HG02588 (cell line): ENCODE results near the gene HCN3.
"Not testable (repeated sequence)": the region's sequence is repeated elsewhere in the genome, so short reads cannot be mapped to it uniquely, and the experiment has no call there.

Experiments used
- ATAC-seq: cut with Tn5 transposase; IDR thresholded peaks from one replicate; pipeline ENCODE4 v1.9.1; 2021; ENCODE audit warnings: mild to moderate bottlenecking, moderate library complexity; ENCODE audit not compliant: unreplicated experiment

HCN3 gene

DNA sequence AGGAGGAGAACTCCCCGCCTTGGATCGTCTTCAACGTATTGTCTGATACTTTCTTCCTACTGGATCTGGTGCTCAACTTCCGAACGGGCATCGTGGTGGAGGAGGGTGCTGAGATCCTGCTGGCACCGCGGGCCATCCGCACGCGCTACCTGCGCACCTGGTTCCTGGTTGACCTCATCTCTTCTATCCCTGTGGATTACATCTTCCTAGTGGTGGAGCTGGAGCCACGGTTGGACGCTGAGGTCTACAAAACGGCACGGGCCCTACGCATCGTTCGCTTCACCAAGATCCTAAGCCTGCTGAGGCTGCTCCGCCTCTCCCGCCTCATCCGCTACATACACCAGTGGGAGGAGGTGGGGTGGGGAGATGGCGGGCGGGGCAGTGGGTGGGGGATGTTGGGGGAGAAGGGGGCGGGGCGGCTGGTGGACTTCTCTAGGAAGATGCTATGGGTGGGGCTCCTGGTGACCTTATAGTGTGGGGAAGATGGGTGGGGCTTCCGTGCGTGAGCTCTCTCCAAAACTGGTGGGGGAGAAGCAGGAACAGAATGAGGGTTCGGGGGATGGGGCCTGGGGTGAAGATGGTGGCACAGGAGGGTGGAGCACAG, 5.3 kb downstream of the HCN3 start:
- no peak for ATAC-seq

DNA sequence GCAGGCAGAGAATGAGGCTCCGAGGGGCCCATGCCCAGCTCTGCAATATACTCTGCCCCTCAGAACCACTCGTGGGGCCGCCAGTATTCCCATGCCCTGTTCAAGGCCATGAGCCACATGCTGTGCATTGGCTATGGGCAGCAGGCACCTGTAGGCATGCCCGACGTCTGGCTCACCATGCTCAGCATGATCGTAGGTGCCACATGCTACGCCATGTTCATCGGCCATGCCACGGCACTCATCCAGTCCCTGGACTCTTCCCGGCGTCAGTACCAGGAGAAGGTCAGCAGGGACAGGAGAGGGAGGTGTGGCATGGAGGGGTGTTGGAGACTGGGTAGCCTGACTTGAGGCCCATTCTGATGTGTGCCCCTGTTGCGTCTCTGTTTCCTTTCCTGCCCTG, 7.2 kb downstream of the HCN3 start:
- no peak for ATAC-seq

DNA sequence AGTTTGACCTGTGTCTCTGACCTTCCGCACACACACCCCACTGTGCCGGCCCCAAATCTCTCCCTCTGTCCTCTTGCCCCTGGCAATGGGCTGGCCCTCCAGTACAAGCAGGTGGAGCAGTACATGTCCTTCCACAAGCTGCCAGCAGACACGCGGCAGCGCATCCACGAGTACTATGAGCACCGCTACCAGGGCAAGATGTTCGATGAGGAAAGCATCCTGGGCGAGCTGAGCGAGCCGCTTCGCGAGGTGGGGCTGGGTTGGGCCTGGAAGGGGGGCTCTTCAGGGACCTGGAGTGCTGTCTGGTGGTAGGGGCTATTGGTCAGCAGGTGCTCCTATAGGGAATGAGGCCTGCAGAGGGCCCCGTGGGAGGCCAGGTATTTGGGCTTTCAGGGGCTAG, 7.8 kb downstream of the HCN3 start:
- ATAC-seq = no peak

DNA sequence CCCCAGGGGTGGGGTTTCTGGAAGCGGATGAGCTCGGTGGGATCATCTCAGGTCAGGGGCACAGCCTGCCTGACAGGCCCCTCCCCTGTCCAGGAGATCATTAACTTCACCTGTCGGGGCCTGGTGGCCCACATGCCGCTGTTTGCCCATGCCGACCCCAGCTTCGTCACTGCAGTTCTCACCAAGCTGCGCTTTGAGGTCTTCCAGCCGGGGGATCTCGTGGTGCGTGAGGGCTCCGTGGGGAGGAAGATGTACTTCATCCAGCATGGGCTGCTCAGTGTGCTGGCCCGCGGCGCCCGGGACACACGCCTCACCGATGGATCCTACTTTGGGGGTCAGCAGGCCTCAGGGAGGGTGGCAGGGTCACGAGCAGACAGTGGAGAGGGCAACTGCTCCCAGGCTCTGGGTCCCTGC, 8.4 kb downstream of the HCN3 start:
- ATAC-seq = no peak

DNA sequence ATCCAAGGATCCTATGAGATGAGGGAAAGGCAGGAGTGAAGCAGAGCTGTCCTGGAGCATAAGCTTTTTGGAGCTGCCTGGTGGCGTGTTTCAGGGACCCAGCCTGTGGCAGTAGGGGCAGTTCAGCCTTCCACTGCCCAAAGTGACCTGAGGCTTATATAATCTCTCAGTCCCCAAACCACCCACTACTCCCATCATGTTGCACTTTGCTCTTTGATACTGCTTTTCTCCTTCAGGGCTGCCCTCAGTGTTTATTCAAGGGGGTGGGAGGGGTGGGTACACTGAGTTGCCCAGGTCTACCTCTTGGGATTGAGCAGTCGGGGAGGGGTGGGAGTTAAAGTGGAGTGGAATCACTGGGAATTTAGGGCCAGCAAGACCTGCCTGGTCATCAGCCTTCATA, 9.3 kb downstream of the HCN3 start:
- no peak for ATAC-seq

DNA sequence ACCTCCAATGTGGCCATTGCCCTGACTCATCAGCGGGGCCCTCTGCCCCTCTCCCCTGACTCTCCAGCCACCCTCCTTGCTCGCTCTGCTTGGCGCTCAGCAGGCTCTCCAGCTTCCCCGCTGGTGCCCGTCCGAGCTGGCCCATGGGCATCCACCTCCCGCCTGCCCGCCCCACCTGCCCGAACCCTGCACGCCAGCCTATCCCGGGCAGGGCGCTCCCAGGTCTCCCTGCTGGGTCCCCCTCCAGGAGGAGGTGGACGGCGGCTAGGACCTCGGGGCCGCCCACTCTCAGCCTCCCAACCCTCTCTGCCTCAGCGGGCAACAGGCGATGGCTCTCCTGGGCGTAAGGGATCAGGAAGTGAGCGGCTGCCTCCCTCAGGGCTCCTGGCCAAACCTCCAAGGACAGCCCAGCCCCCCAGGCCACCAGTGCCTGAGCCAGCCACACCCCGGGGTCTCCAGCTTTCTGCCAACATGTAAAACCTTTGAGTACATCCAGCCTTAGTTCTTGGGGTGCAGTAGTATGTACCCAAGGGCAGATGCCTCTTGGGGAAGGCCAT, 10.8 kb downstream of the HCN3 start:
- no peak for ATAC-seq

DNA sequence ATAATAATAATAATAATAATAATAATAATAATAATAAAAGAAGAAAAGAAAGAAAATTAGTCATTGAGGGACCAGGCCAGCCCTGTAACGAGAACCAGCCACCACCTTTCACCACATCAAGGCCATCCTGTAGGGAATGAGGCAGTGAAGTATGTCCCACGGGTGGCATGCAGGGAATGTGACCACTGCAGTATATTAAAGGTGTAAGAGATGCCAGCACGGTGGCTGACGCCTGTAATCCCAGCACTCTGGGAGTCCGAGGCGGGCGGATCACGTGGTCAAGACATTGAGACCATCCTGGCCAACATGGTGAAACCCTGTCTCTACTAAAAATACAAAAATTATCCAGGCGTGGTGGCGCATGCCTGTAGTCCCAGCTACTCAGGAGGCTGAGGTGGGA, 13.7 kb downstream of the HCN3 start:
- ATAC-seq = not testable (repeated sequence)

DNA sequence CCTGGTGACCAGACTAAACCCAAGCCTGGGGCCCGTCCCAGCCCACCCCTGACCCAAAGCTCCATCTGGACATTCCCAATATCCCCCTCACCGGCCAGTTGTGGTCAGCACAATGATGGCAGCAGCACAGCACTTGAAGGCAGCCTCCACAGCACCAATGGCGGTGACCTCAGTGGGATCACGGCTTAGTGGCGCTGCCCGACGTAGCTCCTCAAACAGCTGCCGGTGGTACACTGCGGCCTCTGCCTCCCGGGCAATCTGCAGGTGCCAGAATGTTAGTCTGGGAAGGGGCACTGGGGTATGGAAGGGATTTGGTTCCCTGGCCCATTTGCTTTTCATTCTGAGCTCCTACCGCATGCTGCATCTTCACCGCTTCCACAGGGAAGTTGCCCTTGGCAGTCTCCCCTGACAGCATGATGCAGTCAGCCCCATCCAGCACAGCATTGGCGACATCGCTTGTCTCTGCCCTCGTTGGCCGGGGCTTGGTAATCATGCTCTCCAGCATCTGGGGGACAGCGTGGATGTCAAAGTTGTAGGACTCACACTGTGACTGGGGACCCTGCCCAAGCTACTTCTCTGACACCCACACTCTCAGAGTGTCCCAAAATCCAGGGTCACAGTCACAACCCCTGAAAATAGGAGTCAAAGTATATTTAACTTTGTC, 16.0 kb downstream of the HCN3 start:
- ATAC-seq = no peak

DNA sequence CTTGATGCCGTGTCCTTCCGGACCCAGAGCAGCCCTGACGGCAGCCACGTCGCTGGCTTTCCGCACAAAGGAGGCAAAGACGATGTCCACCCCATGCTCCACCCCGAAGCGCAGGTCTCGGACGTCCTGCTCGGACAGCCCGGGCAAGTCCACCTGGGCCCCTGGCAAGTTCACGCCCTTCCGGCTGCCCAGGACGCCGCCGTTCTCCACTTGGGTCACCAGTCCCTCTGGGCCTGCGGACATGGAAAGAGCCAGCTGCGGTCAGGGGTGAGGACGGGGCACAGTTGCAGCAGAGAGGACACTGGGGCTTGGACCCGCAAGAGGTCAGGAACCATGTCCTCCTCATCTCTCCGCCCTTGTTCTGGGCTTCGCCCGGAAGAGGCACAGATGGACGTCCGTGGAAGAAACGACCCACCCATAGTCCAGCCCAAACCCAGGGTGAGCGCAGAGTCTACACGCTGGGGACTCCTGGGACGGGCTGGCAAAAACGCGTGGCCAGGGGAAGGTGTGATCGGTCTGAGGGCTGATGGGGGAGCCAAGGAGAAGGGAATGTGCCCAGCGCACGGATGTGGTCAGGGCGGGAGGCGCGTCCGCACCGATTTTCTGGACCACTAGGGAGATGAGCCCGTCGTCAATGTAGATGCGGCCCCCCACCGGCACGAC, 17.4 kb downstream of the HCN3 start:
- ATAC-seq = no peak

DNA sequence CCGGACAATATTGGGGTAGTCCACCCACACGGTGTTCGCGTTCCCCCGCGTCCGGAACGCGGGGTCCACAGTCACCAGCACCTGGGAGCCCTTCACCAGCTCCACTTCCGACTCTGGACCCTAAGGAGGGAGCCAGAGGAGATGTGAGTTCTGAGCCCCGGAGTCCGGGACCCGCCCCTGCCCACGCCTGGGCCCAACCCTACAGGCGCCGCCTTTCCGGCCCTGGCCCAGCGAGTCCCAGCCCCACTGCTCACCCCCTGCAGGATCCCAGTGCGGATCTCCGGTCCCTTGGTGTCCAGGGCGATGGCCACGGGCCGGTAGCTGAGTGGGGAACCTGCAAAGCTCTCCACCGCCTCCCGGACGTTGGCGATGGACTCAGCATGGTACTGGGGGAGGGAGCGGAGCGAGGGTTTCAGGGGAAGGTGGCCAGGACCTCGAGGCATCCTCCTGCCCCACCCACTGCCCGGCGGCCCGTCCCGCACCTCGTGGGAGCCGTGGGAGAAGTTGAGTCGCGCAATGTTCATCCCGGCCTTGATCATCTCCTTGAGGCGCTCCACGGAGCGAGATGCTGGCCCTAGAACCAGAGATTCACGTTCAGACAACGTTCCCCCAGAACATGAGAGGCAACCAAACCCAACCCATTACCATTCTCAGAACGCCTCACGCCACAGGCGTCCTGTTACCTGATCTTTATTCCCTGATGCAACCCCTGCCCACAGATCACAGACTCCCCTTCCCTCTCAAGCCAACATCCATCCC, 18.1 kb downstream of the HCN3 start:
- ATAC-seq = no peak

DNA sequence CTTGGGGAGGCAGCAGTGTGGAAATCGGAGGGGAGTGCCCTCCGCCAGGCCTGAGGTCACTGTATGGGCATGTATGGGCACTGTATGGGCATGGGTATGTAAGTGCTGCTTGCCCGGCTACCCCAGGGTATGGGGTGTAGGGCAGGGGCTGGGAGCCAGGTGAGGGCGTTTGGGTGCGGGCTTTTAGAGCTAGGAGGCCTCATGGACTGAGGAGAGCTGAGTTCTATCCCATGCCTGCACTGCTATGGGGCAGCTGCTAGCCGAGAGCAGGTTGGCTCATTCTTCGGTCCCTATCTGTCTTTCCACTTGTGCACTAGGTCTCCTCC, 18.6 kb downstream of the HCN3 start:
- ATAC-seq = no peak

DNA sequence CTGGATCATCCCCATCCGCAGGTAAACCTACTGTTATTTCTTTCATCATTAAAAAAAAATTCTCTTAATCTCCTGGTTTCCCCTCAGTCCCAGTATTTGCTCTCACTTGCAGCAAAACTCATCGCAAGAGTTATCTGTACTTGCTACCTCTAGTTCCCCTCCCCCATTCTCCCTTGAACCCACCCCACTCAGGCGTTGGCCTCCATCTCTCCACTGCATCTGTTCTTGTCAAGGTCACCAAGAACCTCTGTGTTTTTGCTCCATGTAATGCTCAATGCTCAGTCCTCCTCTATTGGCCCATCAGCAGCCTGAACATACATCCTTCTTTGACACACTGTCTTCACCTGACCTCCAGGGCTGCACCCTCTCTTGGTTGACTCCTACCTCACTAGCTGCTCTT, 19.4 kb downstream of the HCN3 start:
- ATAC-seq = no peak

DNA sequence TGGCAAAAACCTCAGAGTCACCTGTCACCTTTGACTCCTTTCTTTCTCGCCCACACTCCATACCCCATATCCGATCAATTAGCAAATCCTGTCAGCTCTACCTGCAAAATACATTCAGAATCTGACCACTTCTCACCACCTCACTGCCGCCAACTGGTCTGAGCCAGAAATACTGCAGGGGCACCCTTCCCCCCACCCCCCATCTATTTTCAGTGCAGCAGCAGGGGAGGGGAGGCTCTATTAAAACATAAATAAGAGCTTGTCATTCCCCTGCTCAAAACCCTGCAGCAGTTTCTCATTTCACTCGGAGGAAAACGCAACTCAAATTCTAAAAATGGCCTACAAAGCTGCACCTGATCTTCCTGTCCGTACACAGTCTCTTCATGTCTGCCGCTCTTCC, 20.1 kb downstream of the HCN3 start:
- ATAC-seq = no peak

DNA sequence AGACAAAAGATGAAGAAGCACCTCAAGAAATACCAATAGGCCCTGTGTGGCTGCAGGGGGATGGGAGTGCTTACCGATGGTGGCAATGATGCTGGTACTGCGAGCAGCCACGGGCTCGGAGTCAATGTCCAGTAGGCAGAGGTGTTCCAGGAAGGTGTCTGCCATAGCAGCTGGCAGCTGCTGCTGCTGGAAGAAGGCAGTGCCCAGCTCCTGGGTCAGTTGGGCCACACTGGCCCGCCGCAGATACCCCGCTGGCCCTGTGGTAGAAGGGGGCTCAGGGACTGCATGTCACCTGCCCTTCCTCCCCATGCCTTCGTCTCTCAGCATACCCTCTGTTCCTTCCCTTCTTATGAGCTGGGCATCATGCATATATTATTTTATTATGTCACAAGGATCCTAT, 22.8 kb downstream of the HCN3 start:
- ATAC-seq = no peak

DNA sequence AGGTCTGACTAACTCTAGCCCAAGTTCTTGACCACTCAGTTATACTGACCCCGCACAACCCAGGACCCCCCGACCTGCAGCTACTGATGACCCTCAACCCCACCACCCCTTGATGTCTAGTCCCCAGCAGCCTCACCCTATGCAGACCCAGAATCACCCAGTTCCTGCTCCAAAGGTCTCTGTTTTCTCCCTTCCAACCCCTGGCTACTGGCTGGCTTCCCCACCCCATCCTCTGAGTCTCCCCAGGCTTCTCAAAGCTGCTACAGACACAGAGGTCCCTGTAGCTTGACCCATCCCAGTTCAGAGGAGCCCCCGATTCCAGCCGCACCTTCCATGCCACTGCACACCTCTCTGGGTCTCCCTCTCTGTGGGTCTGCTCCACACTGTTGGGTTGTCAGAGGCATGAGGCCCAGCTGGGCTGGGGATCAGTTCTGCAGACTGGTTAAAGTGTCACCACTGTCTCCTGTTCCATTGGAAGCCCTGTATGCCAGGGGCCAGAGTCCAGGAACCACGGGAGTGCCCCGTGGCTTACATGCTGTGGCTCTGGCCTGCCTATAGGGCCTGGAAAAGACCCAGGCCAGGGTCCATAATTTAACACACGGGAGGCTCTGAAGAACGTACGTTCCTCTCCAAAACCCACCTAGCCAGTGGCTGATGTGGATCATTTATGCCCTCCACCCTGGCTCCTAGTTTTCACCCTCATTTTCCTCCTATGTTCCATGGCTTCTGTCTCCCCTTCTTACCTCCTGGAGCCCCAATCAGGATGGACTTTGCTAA, 23.5 kb downstream of the HCN3 start:
- no peak for ATAC-seq

DNA sequence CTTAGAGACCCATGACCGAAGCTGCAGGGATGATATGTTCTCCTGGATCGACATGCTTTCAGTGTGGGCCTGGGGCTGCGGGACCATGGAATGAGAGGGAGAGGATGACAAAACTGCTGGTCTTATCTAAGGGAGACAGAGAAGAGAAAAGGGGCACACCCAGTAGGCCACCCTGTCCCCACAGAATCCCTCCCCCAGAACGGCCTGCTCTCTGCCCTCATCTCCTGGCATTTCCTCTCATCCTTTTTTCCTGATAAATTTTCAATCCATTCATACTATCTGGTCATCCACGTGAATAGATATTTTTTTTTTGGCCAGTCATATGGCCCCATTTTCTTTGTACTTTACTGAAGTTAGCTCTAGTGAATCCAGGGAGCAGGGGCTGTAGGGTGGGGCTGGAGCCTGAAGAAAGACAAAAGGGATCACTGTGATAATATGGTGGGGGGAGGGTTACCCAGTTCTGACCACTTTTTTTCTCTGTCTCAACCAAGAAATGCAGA, 24.1 kb downstream of the HCN3 start, which contains the start of gene PKLR:
PKLR (minus strand) TSS at position 97 of the 500 bp plus-strand sequence; CDS start at position 54, 43 bp downstream.
- no peak for ATAC-seq

DNA sequence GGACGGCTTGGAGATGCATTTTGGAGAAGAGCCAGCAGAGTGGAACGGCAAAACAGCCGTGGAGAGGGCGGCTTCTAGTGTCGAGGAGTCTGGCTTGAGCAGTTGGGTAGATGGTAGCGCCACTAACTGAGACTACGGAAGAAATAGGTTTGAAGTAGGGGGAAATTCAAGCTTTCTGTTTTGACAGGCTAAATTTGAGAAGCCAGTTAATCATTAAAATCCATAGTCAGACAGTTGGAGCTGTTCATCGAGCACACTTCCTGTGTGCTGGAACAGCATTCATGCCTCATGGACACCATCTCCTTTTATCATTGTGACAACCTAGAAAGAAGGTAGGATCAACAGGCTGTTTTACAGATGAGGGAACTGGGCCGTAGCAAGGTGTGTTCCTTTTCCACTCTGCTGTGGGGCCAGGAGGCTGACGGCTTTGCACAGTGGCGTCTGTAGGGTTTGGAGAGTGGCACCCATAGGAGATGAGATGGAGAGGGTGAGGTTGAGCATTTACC, 27.3 kb downstream of the HCN3 start:
- ATAC-seq = no peak

DNA sequence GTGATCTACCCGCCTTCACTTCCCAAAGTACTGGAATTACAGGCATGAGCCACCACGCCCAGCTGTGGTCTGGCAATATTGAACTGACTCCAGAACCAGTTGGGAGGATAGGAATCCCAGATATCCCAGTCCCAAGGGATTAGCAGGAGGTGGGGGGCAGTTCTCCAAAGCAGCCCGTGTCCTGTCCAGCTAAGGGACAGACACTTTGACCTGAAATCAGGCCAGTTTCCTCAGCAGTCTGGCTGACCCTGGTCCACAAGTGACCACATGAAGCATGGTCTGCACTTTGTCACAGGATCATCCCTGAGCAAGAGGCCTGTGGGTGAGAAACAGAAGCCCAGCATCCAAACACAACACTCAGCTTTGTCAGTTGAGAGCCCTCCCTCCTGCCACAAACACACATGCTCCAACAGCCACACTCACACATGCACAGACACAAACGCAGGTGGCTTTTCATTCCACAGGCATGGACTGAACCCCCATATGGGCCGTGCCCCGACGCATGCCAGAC, 28.7 kb downstream of the HCN3 start:
- no peak for ATAC-seq

DNA sequence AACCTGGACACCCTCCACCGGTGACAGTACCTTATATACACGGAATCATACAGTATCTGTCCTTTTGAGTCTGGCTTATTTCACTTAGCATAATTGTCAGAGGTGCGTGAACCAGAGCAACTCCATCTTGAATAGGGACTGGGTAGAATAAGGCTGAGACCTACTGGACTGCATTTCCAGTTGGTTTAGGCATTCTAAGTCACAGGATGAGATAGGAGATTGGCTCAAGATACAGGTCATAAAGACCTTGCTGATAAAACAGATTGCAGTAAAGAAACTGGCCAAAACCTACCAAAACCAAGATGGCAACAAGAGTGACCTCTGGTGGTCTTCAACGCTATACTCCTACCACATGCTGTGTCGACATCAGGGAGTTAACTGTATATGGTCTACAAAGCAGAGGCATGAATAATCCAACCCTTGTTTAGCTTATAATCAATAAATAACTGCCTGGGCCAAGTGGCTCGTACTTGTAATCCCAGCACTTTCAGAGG, 30.0 kb downstream of the HCN3 start:
- ATAC-seq = no peak
